GM12864 (cell line): ENCODE measurements around the gene SNX4.
"Not testable (repeated sequence)": the region's sequence is repeated elsewhere in the genome, so short reads cannot be mapped to it uniquely, and the experiment has no call there.

Source experiments
- DNase-seq: peaks from one replicate; pipeline ENCODE4 v3.0.0-alpha.2; 2011; ENCODE audit warnings: low read depth
- H3K4me3 ChIP-seq: 2 replicates; pipeline ENCODE4 v1.5.1; 2011; ENCODE audit warnings: mild to moderate bottlenecking, low read depth, low read length, control low read depth
- CTCF ChIP-seq: IDR thresholded peaks from 2 replicates; pipeline ENCODE4 v1.5.1; 2011; ENCODE audit warnings: low read depth, mild to moderate bottlenecking, moderate library complexity, low read length, control low read depth, inconsistent platforms; ENCODE audit errors: missing control alignments

SNX4 gene

GRCh38 chr3:125482406-125482805 lies 37.6 kb downstream of the SNX4 start:
- TF ChIP-seq CTCF: no peak
- no peak overlapping the region for H3K4me3 ChIP-seq
- no peak for DNase-seq

- no peak for TF ChIP-seq CTCF
- no peak overlapping the region for H3K4me3 ChIP-seq
- no peak for DNase-seq
Measured at GRCh38 chr3:125481786-125482185, 38.2 kb downstream of the SNX4 start.

- not testable (repeated sequence) for H3K4me3 ChIP-seq, DNase-seq
Measured at GRCh38 chr3:125481375-125481759, 38.6 kb downstream of the SNX4 start.

- DNase-seq: no peak
- no peak overlapping the region for H3K4me3 ChIP-seq
- no peak for TF ChIP-seq CTCF
Measured at GRCh38 chr3:125480656-125481374, 39.2 kb downstream of the SNX4 start.

- TF ChIP-seq CTCF: no peak
- no peak overlapping the region for H3K4me3 ChIP-seq
- DNase-seq: no peak
Measured at GRCh38 chr3:125479091-125479490, 40.9 kb downstream of the SNX4 start.

- no peak overlapping the region for H3K4me3 ChIP-seq
- TF ChIP-seq CTCF: no peak
- DNase-seq: no peak
Measured at GRCh38 chr3:125478326-125478725, 41.7 kb downstream of the SNX4 start.

GRCh38 chr3:125477701-125478100 lies 42.3 kb downstream of the SNX4 start:
- DNase-seq: no peak
- no peak for TF ChIP-seq CTCF

GRCh38 chr3:125470671-125471070 lies 49.3 kb downstream of the SNX4 start:
- no peak for TF ChIP-seq CTCF
- DNase-seq: no peak
- H3K4me3 ChIP-seq: no peak overlapping the region

More at GRCh38 chr3:125477701-125478100, 42.3 kb downstream of the SNX4 start:
- H3K4me3 ChIP-seq: no peak overlapping the region
